Measurements from ENCODE around the gene TNFSF15.
A peak's percentile ranks its signal among the peaks of the same experiment; 100 is the strongest.

The TNFSF15 gene

GRCh38 chr9:114805670-114806525, at the start of gene TNFSF15:
TSS of gene TNFSF15 (minus strand) at chr9:114806039. CDS start at chr9:114806012, 27 bp downstream.
- DNase-seq (ENCODE audit: low spot score): peak; percentile 13
- TF ChIP-seq, protein P1, sequence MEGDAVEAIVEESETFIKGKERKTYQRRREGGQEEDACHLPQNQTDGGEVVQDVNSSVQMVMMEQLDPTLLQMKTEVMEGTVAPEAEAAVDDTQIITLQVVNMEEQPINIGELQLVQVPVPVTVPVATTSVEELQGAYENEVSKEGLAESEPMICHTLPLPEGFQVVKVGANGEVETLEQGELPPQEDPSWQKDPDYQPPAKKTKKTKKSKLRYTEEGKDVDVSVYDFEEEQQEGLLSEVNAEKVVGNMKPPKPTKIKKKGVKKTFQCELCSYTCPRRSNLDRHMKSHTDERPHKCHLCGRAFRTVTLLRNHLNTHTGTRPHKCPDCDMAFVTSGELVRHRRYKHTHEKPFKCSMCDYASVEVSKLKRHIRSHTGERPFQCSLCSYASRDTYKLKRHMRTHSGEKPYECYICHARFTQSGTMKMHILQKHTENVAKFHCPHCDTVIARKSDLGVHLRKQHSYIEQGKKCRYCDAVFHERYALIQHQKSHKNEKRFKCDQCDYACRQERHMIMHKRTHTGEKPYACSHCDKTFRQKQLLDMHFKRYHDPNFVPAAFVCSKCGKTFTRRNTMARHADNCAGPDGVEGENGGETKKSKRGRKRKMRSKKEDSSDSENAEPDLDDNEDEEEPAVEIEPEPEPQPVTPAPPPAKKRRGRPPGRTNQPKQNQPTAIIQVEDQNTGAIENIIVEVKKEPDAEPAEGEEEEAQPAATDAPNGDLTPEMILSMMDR (IDR thresholded peaks at IDR 0.05; ENCODE audit: extremely low read depth, missing control alignments): no peak

- DNase-seq (ENCODE audit: low spot score): no peak
- TF ChIP-seq, protein P1 (IDR thresholded peaks at IDR 0.05; ENCODE audit: extremely low read depth, missing control alignments): no peak
Observed at GRCh38 chr9:114855488-114855887, 49.6 kb upstream of the TNFSF15 start.

- TF ChIP-seq, protein P1 (IDR thresholded peaks at IDR 0.05; ENCODE audit: extremely low read depth, missing control alignments): no peak
- DNase-seq (ENCODE audit: low spot score): no peak
Observed at GRCh38 chr9:114854736-114855355, 49.0 kb upstream of the TNFSF15 start.

DNA sequence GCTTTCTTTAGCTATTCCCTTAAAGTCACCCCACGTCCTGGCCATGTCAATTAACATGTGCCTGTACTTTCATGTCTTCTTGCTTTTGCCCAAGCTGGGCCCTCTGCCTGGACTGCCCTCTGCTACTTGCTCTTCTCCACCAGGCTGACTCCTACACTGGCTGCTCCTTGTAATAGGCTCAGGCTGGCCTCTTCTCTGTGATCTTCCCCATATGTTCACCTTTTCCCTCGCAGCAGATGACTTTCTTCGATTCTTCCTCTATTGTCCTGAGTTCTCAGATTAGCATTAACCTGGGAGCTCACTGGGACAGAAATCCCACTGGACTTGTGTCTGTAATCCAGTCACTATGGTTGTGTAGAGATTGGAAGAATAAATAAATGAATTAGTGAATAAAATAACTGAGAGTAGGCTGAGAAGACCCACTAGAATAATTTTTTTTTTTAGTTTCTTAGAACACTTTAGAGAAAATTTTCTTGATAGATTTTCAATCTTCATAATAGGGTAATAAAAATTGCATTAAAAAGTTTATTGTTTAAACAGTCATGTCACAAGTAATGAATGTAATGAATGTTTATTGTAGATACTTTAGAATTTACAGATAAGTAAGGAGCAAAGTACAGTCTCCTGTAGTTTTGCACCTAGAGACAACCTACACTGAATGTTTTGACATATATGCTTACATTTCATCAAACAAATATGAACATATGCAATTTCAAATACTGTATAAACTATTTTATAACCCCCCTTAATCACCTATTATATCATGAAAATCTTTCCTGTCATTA, 47.4 kb upstream of the TNFSF15 start:
- TF ChIP-seq, protein P1 (IDR thresholded peaks at IDR 0.05; ENCODE audit: extremely low read depth, missing control alignments): no peak
- no peak for DNase-seq (ENCODE audit: low spot score)

- TF ChIP-seq, protein P1 (IDR thresholded peaks at IDR 0.05; ENCODE audit: extremely low read depth, missing control alignments): no peak
- DNase-seq (ENCODE audit: low spot score): no peak
Observed at GRCh38 chr9:114852050-114852594, 46.3 kb upstream of the TNFSF15 start.

DNA sequence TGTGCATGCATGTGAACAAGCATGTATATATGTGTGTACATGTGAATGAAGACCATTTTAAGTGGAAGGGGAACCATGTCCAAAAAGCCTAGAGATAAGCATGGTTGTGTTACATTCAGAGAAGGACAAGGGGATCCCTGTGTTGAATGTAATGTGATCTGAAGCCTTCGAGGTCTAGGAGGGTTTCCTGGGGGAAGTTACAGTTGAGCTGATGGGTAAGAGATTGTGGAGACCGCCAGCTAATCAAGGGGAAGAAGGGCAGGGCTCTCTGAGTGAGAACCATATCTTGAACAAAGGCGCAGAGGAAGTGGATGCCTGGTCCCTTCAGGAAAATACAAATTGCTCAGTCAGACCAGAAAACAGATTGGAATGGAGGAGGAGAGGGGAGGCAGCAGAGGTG, 45.5 kb upstream of the TNFSF15 start:
- TF ChIP-seq, protein P1 (IDR thresholded peaks at IDR 0.05; ENCODE audit: extremely low read depth, missing control alignments): no peak
- DNase-seq (ENCODE audit: low spot score): no peak
